H1 (cell line): ENCODE measurements around the gene FGF2.

ENCODE experiments used
- CEBPB ChIP-seq: IDR thresholded peaks from 2 replicates; pipeline ENCODE4 v1.6.1; 2012; ENCODE audit warnings: low read depth, low read length
- CHD2 ChIP-seq: IDR thresholded peaks from 2 replicates; pipeline ENCODE4 v1.6.1; 2012; ENCODE audit warnings: low read length, improper control_type of control experiment
- EP300 ChIP-seq, 2 experiments: IDR thresholded peaks; 1 replicate in 1 of 2; 2 replicates in 1 of 2; pipeline ENCODE4 v1.6.1; 2011 to 2012; ENCODE audit warnings: low read depth in 2 of 2, low read length in 2 of 2, mild to moderate bottlenecking in 2 of 2, borderline replicate concordance in 1 of 2, inconsistent platforms in 1 of 2, moderate library complexity in 1 of 2
- POLR2A ChIP-seq, 2 experiments: IDR thresholded peaks; 1 replicate in 1 of 2; 2 replicates in 1 of 2; pipeline ENCODE4 v1.6.1; 2011; ENCODE audit warnings: low read depth in 2 of 2, low read length in 2 of 2, mild to moderate bottlenecking in 2 of 2; ENCODE audit errors: control extremely low read depth in 1 of 2
- RBBP5 ChIP-seq: IDR thresholded peaks from 2 replicates; pipeline ENCODE4 v1.7.1; 2012; ENCODE audit warnings: low read depth, mild to moderate bottlenecking, inconsistent platforms, low read length, moderate library complexity, borderline replicate concordance
- RXRA ChIP-seq: IDR thresholded peaks from 2 replicates; pipeline ENCODE4 v1.6.1; 2011; ENCODE audit warnings: low read depth, mild to moderate bottlenecking, low read length, moderate library complexity; ENCODE audit not compliant: insufficient read depth
- SAP30 ChIP-seq: fragments of 300-600 bp; sonication (generic); IDR thresholded peaks from 2 replicates; pipeline ENCODE4 v1.7.1; 2012; ENCODE audit warnings: low read length, moderate library complexity, mild to moderate bottlenecking, inconsistent platforms; ENCODE audit not compliant: insufficient read depth, insufficient replicate concordance
- TF ChIP-seq, protein P1 (sequence below): IDR thresholded peaks from 2 replicates; pipeline ENCODE4 v1.6.1; 2011; ENCODE audit warnings: low read length, improper control_type of control experiment
- TF ChIP-seq, protein P2 (sequence below), 3 experiments: IDR thresholded peaks; 1 replicate in 2 of 3; 2 replicates in 1 of 3; pipeline versions ENCODE4 v1.5.1 to v1.6.1; 2011; ENCODE audit warnings: low read length in 3 of 3, mild to moderate bottlenecking in 3 of 3, inconsistent platforms in 2 of 3, low read depth in 1 of 3, moderate library complexity in 1 of 3; ENCODE audit not compliant: insufficient read depth in 1 of 3; ENCODE audit errors: control extremely low read depth in 1 of 3
- TF ChIP-seq, protein P3 (sequence below): IDR thresholded peaks from 2 replicates; pipeline ENCODE4 v1.6.1; 2012; ENCODE audit warnings: inconsistent platforms

DNA sequence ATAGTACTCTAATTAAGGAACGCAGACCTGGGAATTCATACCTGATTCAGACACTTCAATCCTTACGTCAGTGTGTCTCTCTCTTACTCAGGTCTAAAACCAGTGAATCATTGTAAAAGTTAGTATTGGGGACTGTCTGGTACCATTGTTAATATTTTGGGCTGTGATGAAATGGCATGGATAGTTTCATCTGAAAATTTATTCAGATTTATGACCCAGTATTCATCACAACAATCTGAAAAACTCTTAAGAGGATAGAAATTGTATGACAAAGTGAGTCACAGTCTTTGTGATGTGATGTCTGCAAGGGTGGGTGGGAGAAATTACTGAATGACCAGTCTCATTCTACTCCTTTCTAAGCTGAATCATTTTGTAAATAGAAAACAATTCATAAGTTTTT, 10.3 kb downstream of the FGF2 start:
- TF ChIP-seq, protein P1, sequence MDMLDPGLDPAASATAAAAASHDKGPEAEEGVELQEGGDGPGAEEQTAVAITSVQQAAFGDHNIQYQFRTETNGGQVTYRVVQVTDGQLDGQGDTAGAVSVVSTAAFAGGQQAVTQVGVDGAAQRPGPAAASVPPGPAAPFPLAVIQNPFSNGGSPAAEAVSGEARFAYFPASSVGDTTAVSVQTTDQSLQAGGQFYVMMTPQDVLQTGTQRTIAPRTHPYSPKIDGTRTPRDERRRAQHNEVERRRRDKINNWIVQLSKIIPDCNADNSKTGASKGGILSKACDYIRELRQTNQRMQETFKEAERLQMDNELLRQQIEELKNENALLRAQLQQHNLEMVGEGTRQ: no peak
- no peak for TF ChIP-seq RBBP5
- TF ChIP-seq CEBPB: no peak
- TF ChIP-seq, protein P2, sequence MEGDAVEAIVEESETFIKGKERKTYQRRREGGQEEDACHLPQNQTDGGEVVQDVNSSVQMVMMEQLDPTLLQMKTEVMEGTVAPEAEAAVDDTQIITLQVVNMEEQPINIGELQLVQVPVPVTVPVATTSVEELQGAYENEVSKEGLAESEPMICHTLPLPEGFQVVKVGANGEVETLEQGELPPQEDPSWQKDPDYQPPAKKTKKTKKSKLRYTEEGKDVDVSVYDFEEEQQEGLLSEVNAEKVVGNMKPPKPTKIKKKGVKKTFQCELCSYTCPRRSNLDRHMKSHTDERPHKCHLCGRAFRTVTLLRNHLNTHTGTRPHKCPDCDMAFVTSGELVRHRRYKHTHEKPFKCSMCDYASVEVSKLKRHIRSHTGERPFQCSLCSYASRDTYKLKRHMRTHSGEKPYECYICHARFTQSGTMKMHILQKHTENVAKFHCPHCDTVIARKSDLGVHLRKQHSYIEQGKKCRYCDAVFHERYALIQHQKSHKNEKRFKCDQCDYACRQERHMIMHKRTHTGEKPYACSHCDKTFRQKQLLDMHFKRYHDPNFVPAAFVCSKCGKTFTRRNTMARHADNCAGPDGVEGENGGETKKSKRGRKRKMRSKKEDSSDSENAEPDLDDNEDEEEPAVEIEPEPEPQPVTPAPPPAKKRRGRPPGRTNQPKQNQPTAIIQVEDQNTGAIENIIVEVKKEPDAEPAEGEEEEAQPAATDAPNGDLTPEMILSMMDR (IDR thresholded peaks at IDR 0.05; ENCODE audit: control extremely low read depth in 1 of 3, insufficient read depth in 1 of 3, low read depth in 1 of 3, low read length in 3 of 3): no peak
- TF ChIP-seq EP300 (IDR thresholded peaks at IDR 0.05; ENCODE audit: borderline replicate concordance in 1 of 2, low read depth in 2 of 2, low read length in 2 of 2): no peak
- TF ChIP-seq, protein P3, sequence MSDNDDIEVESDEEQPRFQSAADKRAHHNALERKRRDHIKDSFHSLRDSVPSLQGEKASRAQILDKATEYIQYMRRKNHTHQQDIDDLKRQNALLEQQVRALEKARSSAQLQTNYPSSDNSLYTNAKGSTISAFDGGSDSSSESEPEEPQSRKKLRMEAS: no peak
- no peak for TF ChIP-seq SAP30
- TF ChIP-seq POLR2A (IDR thresholded peaks at IDR 0.05; ENCODE audit: control extremely low read depth in 1 of 2, low read depth in 2 of 2, low read length in 2 of 2): no peak
- no peak for TF ChIP-seq CHD2
- TF ChIP-seq RXRA: no peak
